AG10803 (cell line): Measurements from ENCODE around the gene CXCL12.

Source experiments
- DNase-seq: peaks from one replicate; pipeline ENCODE4 v3.0.0; 2010; ENCODE audit warnings: low read depth
- H3K4me3 ChIP-seq: 2 replicates; pipeline ENCODE4 v1.5.1; 2011; ENCODE audit warnings: mild to moderate bottlenecking, low read length, control low read depth
- TF ChIP-seq, protein P1 (sequence below): conservative IDR thresholded peaks from 2 replicates; pipeline ENCODE4 v1.5.1; 2011; ENCODE audit warnings: mild to moderate bottlenecking, low read length, control low read depth, inconsistent platforms

The CXCL12 gene

GRCh38 chr10:44362866-44363711 lies 21.8 kb downstream of the CXCL12 start:
- TF ChIP-seq, protein P1, sequence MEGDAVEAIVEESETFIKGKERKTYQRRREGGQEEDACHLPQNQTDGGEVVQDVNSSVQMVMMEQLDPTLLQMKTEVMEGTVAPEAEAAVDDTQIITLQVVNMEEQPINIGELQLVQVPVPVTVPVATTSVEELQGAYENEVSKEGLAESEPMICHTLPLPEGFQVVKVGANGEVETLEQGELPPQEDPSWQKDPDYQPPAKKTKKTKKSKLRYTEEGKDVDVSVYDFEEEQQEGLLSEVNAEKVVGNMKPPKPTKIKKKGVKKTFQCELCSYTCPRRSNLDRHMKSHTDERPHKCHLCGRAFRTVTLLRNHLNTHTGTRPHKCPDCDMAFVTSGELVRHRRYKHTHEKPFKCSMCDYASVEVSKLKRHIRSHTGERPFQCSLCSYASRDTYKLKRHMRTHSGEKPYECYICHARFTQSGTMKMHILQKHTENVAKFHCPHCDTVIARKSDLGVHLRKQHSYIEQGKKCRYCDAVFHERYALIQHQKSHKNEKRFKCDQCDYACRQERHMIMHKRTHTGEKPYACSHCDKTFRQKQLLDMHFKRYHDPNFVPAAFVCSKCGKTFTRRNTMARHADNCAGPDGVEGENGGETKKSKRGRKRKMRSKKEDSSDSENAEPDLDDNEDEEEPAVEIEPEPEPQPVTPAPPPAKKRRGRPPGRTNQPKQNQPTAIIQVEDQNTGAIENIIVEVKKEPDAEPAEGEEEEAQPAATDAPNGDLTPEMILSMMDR, result no peak
- H3K4me3 ChIP-seq, result no peak overlapping the region
- no peak for DNase-seq

DNA sequence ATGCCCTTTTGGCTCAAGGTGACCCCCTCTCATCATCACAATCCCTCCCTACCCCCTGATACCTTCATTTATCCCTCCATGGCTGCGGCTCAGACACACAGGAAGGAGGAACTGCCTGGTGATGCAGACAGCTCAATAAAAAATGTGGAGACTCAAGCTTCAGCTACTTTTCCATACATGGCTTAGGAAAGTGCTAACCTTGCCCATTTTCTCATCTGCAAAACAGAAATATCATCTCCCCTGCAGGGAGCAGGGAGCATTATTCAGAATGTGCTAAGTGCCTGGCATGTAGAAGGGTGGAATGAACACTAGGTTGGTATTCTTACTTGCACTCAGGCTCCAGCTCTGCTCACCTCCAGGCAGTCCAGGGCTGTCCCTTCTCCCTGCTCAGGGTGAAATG lies 23.8 kb downstream of the CXCL12 start:
- DNase-seq, result peak; percentile 68
- TF ChIP-seq, protein P1, result 0 out of 2 replicates have a peak, but pooled peaks have one; percentile 10

DNA sequence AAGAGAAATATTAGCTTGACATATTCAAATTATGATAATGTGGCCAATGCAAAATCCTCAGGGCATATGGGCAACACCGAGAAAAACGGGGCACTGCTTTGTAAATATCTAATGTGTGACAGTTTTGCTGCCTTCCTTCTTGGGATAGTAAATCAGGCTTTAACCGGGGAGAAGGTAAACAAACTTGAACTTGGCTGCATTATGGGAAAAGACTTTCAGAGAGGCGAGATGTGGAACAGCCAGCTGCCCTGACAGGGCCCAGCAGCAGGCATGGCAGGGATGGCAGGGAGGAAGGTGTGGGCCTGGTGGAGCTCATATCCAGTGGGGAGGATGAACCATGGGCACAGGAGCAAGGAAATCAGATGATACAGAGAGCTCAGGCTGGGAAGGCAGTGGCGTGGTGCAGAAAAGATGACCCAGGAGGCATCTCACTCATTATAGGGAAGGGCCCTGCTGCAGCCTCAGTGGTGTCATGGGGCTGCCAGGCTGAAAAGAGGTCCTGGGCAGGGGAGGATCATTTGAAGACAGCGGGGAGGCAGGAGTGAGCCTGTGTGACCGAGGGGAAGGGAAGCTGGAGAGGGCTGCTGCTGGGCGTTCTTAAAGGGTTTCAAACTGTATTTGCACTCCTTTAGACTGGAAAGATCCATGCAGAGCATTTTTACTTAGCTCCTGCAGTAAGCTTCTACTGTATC lies 26.7 kb downstream of the CXCL12 start:
- H3K4me3 ChIP-seq, result no peak overlapping the region
- TF ChIP-seq, protein P1, result no peak

More for the DNA sequence above, 23.8 kb downstream of the CXCL12 start:
- no peak overlapping the region for H3K4me3 ChIP-seq

DNA sequence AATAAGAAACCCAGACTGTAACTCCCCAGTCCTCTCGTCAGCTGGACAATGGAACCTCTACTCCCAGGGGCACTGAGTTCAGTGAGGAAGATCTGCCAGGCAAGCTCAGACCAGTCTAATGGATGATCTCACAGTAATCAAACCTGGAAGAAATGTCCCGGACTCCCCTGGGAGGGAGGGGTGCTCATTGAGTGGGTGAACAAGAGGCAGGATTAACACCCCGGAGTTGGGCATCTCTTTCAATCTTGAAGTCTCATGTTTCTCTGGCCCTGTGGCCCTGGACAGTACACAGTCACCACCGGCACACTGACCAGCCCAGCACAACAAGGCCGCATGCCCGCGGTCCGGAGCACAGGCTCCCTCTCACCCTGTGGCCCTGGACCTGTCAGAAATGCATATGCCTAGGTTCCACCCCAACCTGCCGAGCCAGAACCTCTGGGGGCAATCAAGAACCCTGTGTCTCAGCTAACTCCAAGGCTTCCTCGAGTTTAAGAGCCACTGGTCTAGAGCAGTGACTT lies 27.8 kb downstream of the CXCL12 start:
- no peak overlapping the region for H3K4me3 ChIP-seq
- TF ChIP-seq, protein P1, result no peak
- DNase-seq, result no peak

More for the DNA sequence above, 26.7 kb downstream of the CXCL12 start:
- DNase-seq, result no peak

GRCh38 chr10:44356139-44357022 lies 28.5 kb downstream of the CXCL12 start:
- TF ChIP-seq, protein P1, result no peak
- H3K4me3 ChIP-seq, result no peak overlapping the region
- DNase-seq, result no peak

- no peak for DNase-seq
- no peak overlapping the region for H3K4me3 ChIP-seq
- TF ChIP-seq, protein P1, result no peak
Measured at GRCh38 chr10:44355630-44356029, 29.3 kb downstream of the CXCL12 start.
